Right cardiac atrium (tissue), 5 donors: ENCODE measurements around the gene MICAL1. TPM values are rescaled to one million over a fixed set of nuclear protein-coding genes. Genes with fewer than 3 reads are reported as not detected.

Experiments
- ATAC-seq, 2 donors: fragments of 200-7000 bp; cut with Tn5 transposase; one replicate each; pipeline versions ENCODE4 v1.8.0 to v1.9.1; 2020; ENCODE audit warnings: moderate library complexity in 2 of 2, mild to moderate bottlenecking in 1 of 2
- DNase-seq, 3 donors: peaks; one replicate each; pipeline ENCODE4 v3.0.0-alpha.2; 2020
- H3K27ac ChIP-seq: one replicate; pipeline ENCODE4 v1.5.1; 2013; ENCODE audit warnings: mild to moderate bottlenecking, low read length, control low read depth, moderate library complexity
- H3K27me3 ChIP-seq: one replicate; pipeline ENCODE4 v1.6.1; 2013; ENCODE audit not compliant: control insufficient read depth, insufficient read depth
- H3K4me1 ChIP-seq: one replicate; pipeline ENCODE4 v1.6.1; 2013; ENCODE audit warnings: low read length; ENCODE audit not compliant: control insufficient read depth, insufficient read depth
- H3K4me3 ChIP-seq: one replicate; pipeline ENCODE4 v1.5.1; 2013; ENCODE audit warnings: low read length, control low read depth
- H3K9me3 ChIP-seq: one replicate; pipeline ENCODE4 v1.6.1; 2013; ENCODE audit warnings: low read length; ENCODE audit not compliant: control insufficient read depth
- WGBS: extraction: QIAGEN DNeasy Blood & Tissue Kit; methylation state at CpG from one replicate; pipeline ENCODE4 v1.1.7; 2013; 5-methylcytosine and 5-hydroxymethylcytosine counted together
- intact Hi-C, 4 donors: fragments of 100-400 bp; cut with DNase I; formaldehyde crosslinking; loops; one replicate each; pipeline versions ENCODE4 v1.11.0 to v1.14.0; 2022 to 2023
- polyA plus RNA-seq: library from polyadenylated mRNA; stranded (reverse); fragments of 200-250 nt; gene quantifications from one replicate; pipeline ENCODE4 v1.2.3, GENCODE V29; 2013
- total RNA-seq, 4 donors: library from RNA; stranded (reverse); fragmentation: NEBNext Ultra II Directional; extraction: Animal tissue kit (Norgen Biotek cat#: 25700); gene quantifications; one replicate each; pipeline ENCODE4 v1.2.1, GENCODE V29; 2021
- donor health status: healthy with polysubstance abuse.
- donor health status: DM: no; HTN: yes; CAD: no.
- donor health status: DM: no; HTN: no; CAD: no.
- donor health status: DM: no; HTN: yes; CAD: no; lungs with severe emphysema.
- donor health status: DM: yes; HTN: yes; CAD: no.

Gene MICAL1
- total and polyA plus RNA-seq, 5 donors: 4.8 to 9.2 (median 7.4) TPM

GRCh38 chr6:109451376-109451775 is 4.2 kb downstream of the MICAL1 start:
- intact Hi-C loops: no loop called here
- 96% methylated on average over 7 of the region's 7 CpGs for WGBS
- no peaks in the 10 kb centered on the region for H3K9me3 ChIP-seq
- no peak for DNase-seq
- H3K4me3 ChIP-seq: no peak overlapping the region
- no peaks in the 10 kb centered on the region for H3K4me1 ChIP-seq
- H3K27ac ChIP-seq: no peak overlapping the region
- no peaks in the 10 kb centered on the region for H3K27me3 ChIP-seq
- no peak for ATAC-seq

DNA sequence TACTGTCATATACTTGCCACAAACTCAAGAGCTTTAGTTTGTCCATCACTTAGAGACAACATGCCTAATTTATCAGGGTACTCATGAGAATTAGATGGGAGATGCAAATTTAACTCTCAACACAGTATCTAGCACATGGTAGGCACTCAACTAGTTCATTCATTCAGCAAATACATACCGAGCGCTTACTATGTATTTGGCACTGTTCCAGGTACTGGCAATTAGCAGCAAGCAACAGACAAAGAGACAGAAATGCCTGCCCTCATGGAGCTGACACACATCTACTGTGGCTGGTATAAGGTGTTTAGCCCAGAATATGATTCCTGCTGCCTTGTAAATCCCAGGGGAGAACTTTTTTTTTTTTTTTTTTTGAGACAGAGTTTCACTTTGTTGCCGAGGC is 4.8 kb downstream of the MICAL1 start:
- ATAC-seq (no peak), DNase-seq (no peak)
- intact Hi-C loops: no loop called here
- 80% methylated on average over 3 of the region's 3 CpGs for WGBS
- Histone ChIP-seq H3K9me3 (no peaks in the 10 kb centered on the region), H3K27me3 (no peaks in the 10 kb centered on the region), H3K4me1 (no peaks in the 10 kb centered on the region), H3K27ac (no peak overlapping the region), H3K4me3 (no peak overlapping the region)

GRCh38 chr6:109449795-109450673 is 5.5 kb downstream of the MICAL1 start:
- ATAC-seq: no peak

GRCh38 chr6:109449064-109449794 is 6.3 kb downstream of the MICAL1 start:
- 87% methylated on average over 19 of the region's 19 CpGs for WGBS
- intact Hi-C loops: no loop called here
- Histone ChIP-seq H3K9me3 (no peaks in the 10 kb centered on the region), H3K27ac (no peak overlapping the region), H3K4me1 (no peaks in the 10 kb centered on the region), H3K4me3 (no peak overlapping the region), H3K27me3 (no peaks in the 10 kb centered on the region)
- DNase-seq (peak in 1 of 3 donors; percentile 50), ATAC-seq (no peak)

More at GRCh38 chr6:109449795-109450673, 5.5 kb downstream of the MICAL1 start:
- 84% methylated on average over 16 of the region's 16 CpGs for whole genome bisulfite sequencing
- DNase-seq: peak in 1 of 3 donors; percentile 60
- no peaks in the 10 kb centered on the region for H3K27me3 ChIP-seq
- intact Hi-C loops: no loop called here
- H3K4me1 ChIP-seq: no peaks in the 10 kb centered on the region
- no peak overlapping the region for H3K27ac ChIP-seq
- no peaks in the 10 kb centered on the region for H3K9me3 ChIP-seq
- H3K4me3 ChIP-seq: no peak overlapping the region

DNA sequence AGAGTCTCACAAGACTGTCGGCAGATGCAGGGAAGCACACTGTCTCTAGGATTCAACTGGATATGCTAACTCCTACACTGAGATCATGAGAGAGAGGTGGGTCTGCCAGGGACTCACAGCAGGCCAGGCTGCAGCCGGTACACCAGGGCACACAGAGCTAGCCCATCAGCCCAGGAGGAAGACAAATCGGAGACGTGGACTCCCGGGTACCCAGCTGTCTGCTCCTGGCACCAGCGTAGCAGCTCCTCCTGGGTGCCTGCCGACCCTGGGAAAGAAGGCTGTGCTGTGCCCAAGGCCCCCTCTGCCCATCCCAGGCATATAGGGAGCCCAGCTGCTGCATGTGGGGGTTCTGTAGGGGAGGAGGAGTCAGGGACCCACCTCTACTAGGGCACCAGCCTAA is 7.0 kb downstream of the MICAL1 start:
- ATAC-seq (no peak), DNase-seq (peak in 1 of 3 donors; percentile 53)
- Histone ChIP-seq H3K4me3 (no peak overlapping the region), H3K27me3 (no peaks in the 10 kb centered on the region), H3K27ac (no peak overlapping the region), H3K9me3 (no peaks in the 10 kb centered on the region), H3K4me1 (no peaks in the 10 kb centered on the region)
- 79% methylated on average over 7 of the region's 7 CpGs for WGBS
- intact Hi-C loops: no loop called here

GRCh38 chr6:109447878-109448555 is 7.6 kb downstream of the MICAL1 start:
- H3K4me1 ChIP-seq: no peaks in the 10 kb centered on the region
- H3K27me3 ChIP-seq: no peaks in the 10 kb centered on the region
- DNase-seq: peak in 1 of 3 donors; percentile 52
- H3K9me3 ChIP-seq: no peaks in the 10 kb centered on the region
- intact Hi-C loops: no loop called here
- H3K4me3 ChIP-seq: no peak overlapping the region
- WGBS: 81% methylated on average over 8 of the region's 8 CpGs
- ATAC-seq: peak in 1 of 2 donors; percentile 4
- H3K27ac ChIP-seq: no peak overlapping the region

GRCh38 chr6:109447087-109447486 is 8.5 kb downstream of the MICAL1 start:
- intact Hi-C loops: no loop called here
- no peak for DNase-seq
- no peaks in the 10 kb centered on the region for H3K9me3 ChIP-seq
- ATAC-seq: no peak
- no peaks in the 10 kb centered on the region for H3K4me1 ChIP-seq
- no peak overlapping the region for H3K27ac ChIP-seq
- H3K27me3 ChIP-seq: no peaks in the 10 kb centered on the region
- WGBS: 96% methylated on average over 10 of the region's 10 CpGs
- H3K4me3 ChIP-seq: no peak overlapping the region

DNA sequence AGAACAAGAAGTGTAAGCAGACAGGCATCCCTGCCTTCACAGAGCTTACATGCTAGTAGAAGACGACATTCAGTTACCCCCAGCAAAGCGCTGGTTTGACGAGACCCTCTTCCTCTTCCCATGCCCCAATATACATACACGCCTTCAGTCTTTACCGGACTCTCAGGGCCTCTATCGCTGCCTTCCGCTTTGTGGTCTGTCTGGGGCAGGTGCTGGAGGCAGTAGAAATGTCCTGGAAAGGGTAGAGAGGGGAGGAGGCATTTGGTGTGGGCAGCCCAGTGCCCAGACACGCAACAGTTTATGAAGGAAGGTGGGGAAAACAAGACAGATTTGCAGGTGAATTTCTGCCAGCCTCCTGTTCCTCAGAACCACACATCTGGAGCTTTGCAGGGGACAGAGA is 9.0 kb downstream of the MICAL1 start:
- ATAC-seq (no peak), DNase-seq (no peak)
- Histone ChIP-seq H3K27ac (no peak overlapping the region), H3K4me3 (no peak overlapping the region), H3K9me3 (no peaks in the 10 kb centered on the region), H3K27me3 (no peaks in the 10 kb centered on the region), H3K4me1 (no peaks in the 10 kb centered on the region)
- 92% methylated on average over 8 of the region's 8 CpGs for WGBS
- intact Hi-C loops: no loop called here

DNA sequence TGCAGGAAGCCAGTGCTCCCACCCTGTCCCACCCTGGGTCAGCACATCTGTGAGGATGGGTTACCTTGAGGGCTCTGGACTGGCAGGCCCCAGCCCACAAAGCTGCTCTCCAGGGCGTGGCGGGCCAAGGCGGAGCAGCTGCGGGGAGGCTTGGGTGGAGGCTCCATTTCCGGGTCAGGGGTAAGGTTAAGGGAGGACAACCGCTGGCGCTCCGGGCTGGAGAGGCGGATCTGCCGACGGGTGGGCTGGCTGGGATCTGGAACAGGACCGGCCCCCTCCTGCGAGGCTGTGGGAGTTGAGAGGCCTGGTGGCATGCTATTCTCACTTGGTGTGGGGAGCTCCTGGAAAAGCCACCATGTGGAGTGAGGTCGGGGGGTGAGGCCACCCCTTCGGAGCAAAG is 9.5 kb downstream of the MICAL1 start:
- ATAC-seq: no peak
- intact Hi-C loops: no loop called here
- Histone ChIP-seq H3K9me3 (no peaks in the 10 kb centered on the region), H3K4me1 (peaks cover 2% of the 10 kb centered on the region), H3K27me3 (no peaks in the 10 kb centered on the region), H3K27ac (no peak overlapping the region), H3K4me3 (no peak overlapping the region)
- DNase-seq: peak in 1 of 3 donors; percentile 54
- 87% methylated on average over 15 of the region's 15 CpGs for WGBS

GRCh38 chr6:109445382-109445781 is 10.2 kb downstream of the MICAL1 start:
- no peak overlapping the region for H3K27ac ChIP-seq
- DNase-seq (no peak), ATAC-seq (no peak)
- no peaks in the 10 kb centered on the region for H3K27me3 ChIP-seq
- intact Hi-C loops: no loop called here
- H3K4me1 ChIP-seq: peaks cover 2% of the 10 kb centered on the region
- no peaks in the 10 kb centered on the region for H3K9me3 ChIP-seq
- WGBS: 93% methylated on average over 9 of the region's 9 CpGs
- H3K4me3 ChIP-seq: no peak overlapping the region
